ENCODE data around the gene AURKB. TPM values are rescaled to one million over a fixed set of nuclear protein-coding genes. Genes with fewer than 3 reads are reported as not detected.

Gene AURKB
- total and polyA plus RNA-seq, 3 donors from 2014 or later: 2.4 to 3.7 (median 3.2) TPM

- Histone ChIP-seq H3K27ac (peak overlapping the region; percentile 99 to 100), H3K4me3 (peak overlapping the region; percentile 95 to 99), H3K4me1 (peaks cover 37% of the 10 kb centered on the region), H3K36me3 (ENCODE audit: low read depth, missing control alignments) (no peaks in the 10 kb centered on the region), H3K9me3 (no peaks in the 10 kb centered on the region), H3K27me3 (no peaks in the 10 kb centered on the region)
- TF ChIP-seq CTCF (IDR thresholded peaks at IDR 0.05) (no peak), POLR2A (IDR thresholded peaks at IDR 0.05) (no peak)
- no peak for DNase-seq
- intact Hi-C loops (cut with DNase I; ENCODE audit: low total_unique reads): no loop called here
- WGBS, 2 donors: 4 to 6% methylated on average over 14 of the region's 14 CpGs
Measured at GRCh38 chr17:8155231-8155995, 55.0 kb downstream of the AURKB start.

MicroRNA genes within 50 kb of the gene (microRNA counts, 767-probe panel; counts per million panel counts)
- microRNA hsa-miR-4521: 0 to 152 counts per million in 2 donors

Small RNA genes lying within 50 kb of the gene (microRNA-seq; reads per million reads assigned to microRNA genes)
- 0 reads per million in 2 donors for gene MIR4521 (ENCODE audit: borderline number of aligned reads in 2 of 2, borderline replicate concordance in 1 of 2)

Other genes with a start within 250 kb of the AURKB start
- 1 to 10 TPM; 1.3 to 1.7 TPM for gene GUCY2D, start 208.0 kb downstream of the AURKB start, total RNA-seq
- 2.4 TPM for gene GUCY2D, start 208.0 kb downstream of the AURKB start, polyA plus RNA-seq (ENCODE audit: insufficient read depth, low read depth, low replicate concordance)
- gene ALOX15B, start 171.5 kb downstream of the AURKB start, total RNA-seq: 1 to 10 TPM in 1 of 2 donors, under 1 TPM in 1; 0.79 to 2.2 TPM
- gene ALOX15B, start 171.5 kb downstream of the AURKB start, polyA plus RNA-seq (ENCODE audit: insufficient read depth, low read depth, low replicate concordance): 1.8 TPM
- gene ALOX12B, start 122.9 kb downstream of the AURKB start, total RNA-seq: under 1 TPM; 0.87 to 0.99 TPM
- gene ALOX12B, start 122.9 kb downstream of the AURKB start, polyA plus RNA-seq (ENCODE audit: insufficient read depth, low read depth, low replicate concordance): 1.1 TPM
- 1 to 10 TPM; 2.2 to 4.3 TPM for gene ALOXE3, start 92.1 kb downstream of the AURKB start, total RNA-seq
- 2.7 TPM for gene ALOXE3, start 92.1 kb downstream of the AURKB start, polyA plus RNA-seq (ENCODE audit: insufficient read depth, low read depth, low replicate concordance)
- under 1 TPM in 1 of 2 donors, not detected in 1; 0.31 TPM for gene HES7, start 86.5 kb downstream of the AURKB start, total RNA-seq
- gene HES7, start 86.5 kb downstream of the AURKB start, polyA plus RNA-seq (ENCODE audit: insufficient read depth, low read depth, low replicate concordance): 0.25 TPM
- gene PER1, start 58.2 kb downstream of the AURKB start, total RNA-seq: 100 to 1,000 TPM in 1 of 2 donors, 10 to 100 TPM in 1; 96.0 to 119 TPM
- 55.1 TPM for gene PER1, start 58.2 kb downstream of the AURKB start, polyA plus RNA-seq (ENCODE audit: insufficient read depth, low read depth, low replicate concordance)
- gene VAMP2, start 47.6 kb downstream of the AURKB start, total RNA-seq: 10 to 100 TPM; 66.3 to 76.5 TPM
- gene VAMP2, start 47.6 kb downstream of the AURKB start, polyA plus RNA-seq (ENCODE audit: insufficient read depth, low read depth, low replicate concordance): 116 TPM
- gene TMEM107, start 34.2 kb downstream of the AURKB start, total RNA-seq: 10 to 100 TPM; 17.2 to 23.2 TPM
- 31.8 TPM for gene TMEM107, start 34.2 kb downstream of the AURKB start, polyA plus RNA-seq (ENCODE audit: insufficient read depth, low read depth, low replicate concordance)
- 10 to 100 TPM in 1 of 2 donors, 1 to 10 TPM in 1; 8.7 to 10.4 TPM for gene BORCS6, start 20.4 kb downstream of the AURKB start, total RNA-seq
- gene BORCS6, start 20.4 kb downstream of the AURKB start, polyA plus RNA-seq (ENCODE audit: insufficient read depth, low read depth, low replicate concordance): 8.5 TPM
- gene CTC1, start 37.5 kb upstream of the AURKB start, total RNA-seq: 10 to 100 TPM; 30.3 to 40.0 TPM
- gene CTC1, start 37.5 kb upstream of the AURKB start, polyA plus RNA-seq (ENCODE audit: insufficient read depth, low read depth, low replicate concordance): 22.8 TPM
- 10 to 100 TPM; 33.3 to 40.5 TPM for gene PFAS, start 38.7 kb upstream of the AURKB start, total RNA-seq
- 17.6 TPM for gene PFAS, start 38.7 kb upstream of the AURKB start, polyA plus RNA-seq (ENCODE audit: insufficient read depth, low read depth, low replicate concordance)
- gene RANGRF, start 78.1 kb upstream of the AURKB start, total RNA-seq: 10 to 100 TPM; 37.5 to 43.0 TPM
- gene RANGRF, start 78.1 kb upstream of the AURKB start, polyA plus RNA-seq (ENCODE audit: insufficient read depth, low read depth, low replicate concordance): 163 TPM
- 10 to 100 TPM; 13.1 to 28.2 TPM for gene SLC25A35, start 84.8 kb upstream of the AURKB start, total RNA-seq
- 29.9 TPM for gene SLC25A35, start 84.8 kb upstream of the AURKB start, polyA plus RNA-seq (ENCODE audit: insufficient read depth, low read depth, low replicate concordance)
- 10 to 100 TPM in 1 of 2 donors, 1 to 10 TPM in 1; 4.5 to 13.4 TPM for gene ARHGEF15, start 99.7 kb upstream of the AURKB start, total RNA-seq
- gene ARHGEF15, start 99.7 kb upstream of the AURKB start, polyA plus RNA-seq (ENCODE audit: insufficient read depth, low read depth, low replicate concordance): 4.2 TPM
- 1 to 10 TPM; 5.3 to 7.7 TPM for gene ODF4, start 129.3 kb upstream of the AURKB start, total RNA-seq
- 34.0 TPM for gene ODF4, start 129.3 kb upstream of the AURKB start, polyA plus RNA-seq (ENCODE audit: insufficient read depth, low read depth, low replicate concordance)
- gene RPL26, start 172.6 kb upstream of the AURKB start, total RNA-seq: 1,000 to 10,000 TPM in 1 of 2 donors, 100 to 1,000 TPM in 1; 769 to 1,617 TPM
- 1,360 TPM for gene RPL26, start 172.6 kb upstream of the AURKB start, polyA plus RNA-seq (ENCODE audit: insufficient read depth, low read depth, low replicate concordance)
- under 1 TPM in 1 of 2 donors, not detected in 1; 0.06 TPM for gene RNF222, start 187.3 kb upstream of the AURKB start, total RNA-seq
- not detected for gene RNF222, start 187.3 kb upstream of the AURKB start, polyA plus RNA-seq (ENCODE audit: insufficient read depth, low read depth, low replicate concordance)
- gene NDEL1, start 225.3 kb upstream of the AURKB start, total RNA-seq: 10 to 100 TPM; 73.1 to 85.4 TPM
- gene NDEL1, start 225.3 kb upstream of the AURKB start, polyA plus RNA-seq (ENCODE audit: insufficient read depth, low read depth, low replicate concordance): 51.2 TPM

All from testis (tissue), 3 donors.